ENCODE results near the gene NOP9. TPM values are rescaled to one million over a fixed set of nuclear protein-coding genes. Genes with fewer than 3 reads are reported as not detected.
"Not testable (repeated sequence)": the region's sequence is repeated elsewhere in the genome, so short reads cannot be mapped to it uniquely, and the experiment has no call there.

Gene NOP9
- total RNA-seq, 2 experiments from 2014 or later: 30.7 to 30.9 TPM

GRCh38 chr14:24343795-24344660 lies 44.4 kb downstream of the NOP9 start:
- POLR2A ChIA-PET: no interaction called here

DNA sequence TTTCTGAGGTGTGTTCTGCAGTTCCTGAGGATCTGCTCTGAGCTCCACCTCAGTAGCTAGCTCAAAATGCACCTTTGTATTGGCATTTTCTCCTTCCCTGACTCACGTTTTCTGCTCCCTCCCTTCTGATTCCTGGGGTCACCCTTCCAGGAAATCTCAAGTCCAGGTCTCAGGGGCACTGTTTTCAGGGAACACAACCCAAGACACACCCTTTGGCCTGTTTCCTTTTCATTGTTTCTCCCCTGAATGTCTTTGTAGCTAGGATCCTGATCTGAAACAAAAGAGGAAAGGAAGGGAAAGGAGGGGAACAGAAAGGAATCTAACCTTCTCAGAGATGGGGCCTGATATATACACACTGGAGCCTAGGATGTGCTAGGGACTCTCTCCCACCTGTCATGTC lies 47.5 kb downstream of the NOP9 start:
- H3K27ac Mint-ChIP-seq: no peak overlapping the region
- H3K27me3 Mint-ChIP-seq: peaks cover 36% of the 10 kb centered on the region

More at GRCh38 chr14:24343795-24344660, 44.4 kb downstream of the NOP9 start:
- Mint-ChIP-seq H3K36me3 (no peaks in the 10 kb centered on the region), H3K27ac (no peak overlapping the region), H3K4me3 (no peak overlapping the region), H3K9me3 (no peaks in the 10 kb centered on the region), H3K4me1 (ENCODE audit: low read depth) (peaks cover 4% of the 10 kb centered on the region), H3K27me3 (peaks cover 15% of the 10 kb centered on the region)
- CTCF ChIA-PET: interaction anchor here (1.3 to 5.7 kb wide), 2 partner anchors 11 to 87 kb away, joined by 13 to 41 read pairs; partner anchors contain the start of genes ADCY4 and KHNYN
- intact Hi-C loops (cut with micrococcal nuclease): no loop called here
- no peak for DNase-seq

DNA sequence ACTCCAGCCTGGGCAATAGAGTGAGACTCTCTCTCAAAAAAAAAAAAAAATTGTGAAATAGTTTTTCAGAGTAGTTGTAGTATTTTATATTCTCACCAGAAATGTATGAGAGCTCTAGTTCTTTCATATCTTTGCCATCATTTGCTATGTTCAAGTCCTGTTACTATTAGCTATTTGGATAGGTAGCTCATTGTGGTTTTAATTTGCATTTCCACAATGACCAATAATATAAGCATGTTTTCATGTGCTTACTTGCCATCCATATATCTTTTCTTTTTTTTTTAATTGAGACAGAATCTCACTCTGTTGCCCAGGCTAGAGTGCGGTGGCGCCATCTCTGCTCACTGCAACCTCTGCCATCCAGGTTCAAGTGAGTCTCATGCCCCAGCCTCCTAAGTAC lies 48.5 kb downstream of the NOP9 start:
- H3K27ac Mint-ChIP-seq: no peak overlapping the region
- intact Hi-C loops (cut with micrococcal nuclease): no loop called here
- no peaks in the 10 kb centered on the region for H3K9me3 Mint-ChIP-seq
- ChIA-PET CTCF (interaction anchor here (0.6 to 5.7 kb wide), 5 partner anchors 8 to 83 kb away, joined by 3 to 41 read pairs (median 3); partner anchors contain the start of gene ADCY4), POLR2A (no interaction called here)
- H3K4me3 Mint-ChIP-seq: no peak overlapping the region
- peaks cover 42% of the 10 kb centered on the region for H3K27me3 Mint-ChIP-seq
- H3K36me3 Mint-ChIP-seq: no peaks in the 10 kb centered on the region
- no peaks in the 10 kb centered on the region for H3K4me1 Mint-ChIP-seq (ENCODE audit: low read depth)
- DNase-seq: no peak

More for the DNA sequence above, 47.5 kb downstream of the NOP9 start:
- Mint-ChIP-seq H3K36me3 (no peaks in the 10 kb centered on the region), H3K4me1 (ENCODE audit: low read depth) (no peaks in the 10 kb centered on the region), H3K9me3 (no peaks in the 10 kb centered on the region), H3K4me3 (no peak overlapping the region)
- DNase-seq: no peak
- ChIA-PET POLR2A (no interaction called here), CTCF (interaction anchor here (0.8 to 5.7 kb wide), 5 partner anchors 14 to 86 kb away, joined by 3 to 41 read pairs (median 4); partner anchors contain the start of gene ADCY4)
- intact Hi-C loops (cut with micrococcal nuclease): no loop called here

DNA sequence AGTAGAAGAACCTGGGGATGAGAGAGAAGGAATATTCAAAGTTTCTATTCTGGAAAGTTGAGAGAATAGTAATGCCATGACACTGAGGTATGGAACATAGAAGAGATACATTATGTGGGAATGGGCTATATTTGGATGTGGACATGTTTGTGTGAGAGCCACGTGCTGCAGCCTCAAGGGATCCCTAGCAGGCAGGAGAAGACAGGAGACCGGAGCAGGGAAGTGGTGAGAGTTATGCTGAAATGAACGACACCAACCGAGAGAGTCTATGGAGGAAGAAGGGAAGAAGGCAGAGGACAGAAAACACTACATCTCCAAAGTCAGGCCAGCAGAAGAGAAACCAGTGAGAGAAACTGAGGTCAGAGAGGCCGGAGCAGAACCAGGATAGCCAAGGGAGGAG lies 50.1 kb downstream of the NOP9 start:
- no peak overlapping the region for H3K4me3 Mint-ChIP-seq
- peaks cover 6% of the 10 kb centered on the region for H3K4me1 Mint-ChIP-seq (ENCODE audit: low read depth)
- no peak for DNase-seq
- intact Hi-C loops (cut with micrococcal nuclease): no loop called here
- ChIA-PET POLR2A (no interaction called here), CTCF (interaction anchor here (1.0 to 3.0 kb wide), 2 partner anchors 16 to 82 kb away, joined by 3 to 13 read pairs; partner anchors contain the start of gene ADCY4)
- H3K9me3 Mint-ChIP-seq: no peaks in the 10 kb centered on the region
- H3K27me3 Mint-ChIP-seq: peaks cover 39% of the 10 kb centered on the region
- no peak overlapping the region for H3K27ac Mint-ChIP-seq
- no peaks in the 10 kb centered on the region for H3K36me3 Mint-ChIP-seq

GRCh38 chr14:24351517-24351916 lies 51.9 kb downstream of the NOP9 start:
- ChIA-PET POLR2A (interaction anchor here (1.4 kb wide), 1 partner anchor 17 kb away, joined by 3 read pairs; the partner anchor contains the start of gene ADCY4), CTCF (interaction anchor here (0.9 to 3.0 kb wide), 2 partner anchors 18 to 61 kb away, joined by 3 to 13 read pairs; partner anchors contain the start of gene ADCY4)
- peaks cover 6% of the 10 kb centered on the region for H3K4me1 Mint-ChIP-seq (ENCODE audit: low read depth)
- no peak overlapping the region for H3K27ac Mint-ChIP-seq
- no peak overlapping the region for H3K4me3 Mint-ChIP-seq
- H3K36me3 Mint-ChIP-seq: no peaks in the 10 kb centered on the region
- intact Hi-C loops (cut with micrococcal nuclease): no loop called here
- no peak for DNase-seq
- H3K27me3 Mint-ChIP-seq: peaks cover 33% of the 10 kb centered on the region
- no peaks in the 10 kb centered on the region for H3K9me3 Mint-ChIP-seq

GRCh38 chr14:24353559-24354481 lies 54.2 kb downstream of the NOP9 start:
- Mint-ChIP-seq H3K27ac (no peak overlapping the region), H3K4me3 (no peak overlapping the region), H3K27me3 (peaks cover 30% of the 10 kb centered on the region), H3K9me3 (no peaks in the 10 kb centered on the region), H3K36me3 (no peaks in the 10 kb centered on the region), H3K4me1 (ENCODE audit: low read depth) (peaks cover 6% of the 10 kb centered on the region)
- intact Hi-C loops (cut with micrococcal nuclease): no loop called here
- no peak for DNase-seq
- CTCF ChIA-PET: no interaction called here
- POLR2A ChIA-PET: no interaction called here

GRCh38 chr14:24354482-24354825 lies 54.8 kb downstream of the NOP9 start:
- H3K27ac Mint-ChIP-seq; DNase-seq; H3K4me1 Mint-ChIP-seq (ENCODE audit: low read depth); H3K36me3 Mint-ChIP-seq; intact Hi-C loops (cut with micrococcal nuclease); CTCF ChIA-PET; H3K4me3 Mint-ChIP-seq; POLR2A ChIA-PET; H3K9me3 Mint-ChIP-seq: not testable (repeated sequence)
- peaks cover 28% of the 10 kb centered on the region for H3K27me3 Mint-ChIP-seq

DNA sequence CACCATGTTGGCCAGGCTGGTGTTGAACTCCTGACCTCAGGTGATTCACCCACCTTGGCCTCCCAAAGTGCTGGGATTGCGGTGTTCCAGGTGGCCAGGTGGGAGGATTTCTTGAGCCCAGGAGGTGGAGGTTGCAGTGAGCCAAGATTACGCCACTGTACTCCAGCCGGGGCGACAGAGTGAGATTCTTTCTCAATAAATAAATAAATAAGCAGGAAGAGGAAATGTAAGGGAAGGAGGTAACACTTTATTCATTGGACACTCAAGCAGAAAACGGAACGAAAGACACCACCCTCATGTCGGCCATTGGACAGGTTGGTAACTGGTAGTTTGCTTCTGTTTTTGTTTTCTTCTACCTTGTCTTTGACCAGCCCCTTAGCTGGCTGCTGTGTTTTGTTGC lies 55.4 kb downstream of the NOP9 start:
- H3K4me3 Mint-ChIP-seq: no peak overlapping the region
- intact Hi-C loops (cut with micrococcal nuclease): no loop called here
- H3K27me3 Mint-ChIP-seq: peaks cover 27% of the 10 kb centered on the region
- H3K9me3 Mint-ChIP-seq: no peaks in the 10 kb centered on the region
- H3K4me1 Mint-ChIP-seq (ENCODE audit: low read depth): peaks cover 6% of the 10 kb centered on the region
- CTCF ChIA-PET: interaction anchor here (1.7 kb wide), 1 partner anchor 77 kb away, joined by 4 read pairs; no protein-coding TSS in a partner anchor
- no peak overlapping the region for H3K27ac Mint-ChIP-seq
- POLR2A ChIA-PET: no interaction called here
- H3K36me3 Mint-ChIP-seq: peaks cover 1% of the 10 kb centered on the region
- no peak for DNase-seq

DNA sequence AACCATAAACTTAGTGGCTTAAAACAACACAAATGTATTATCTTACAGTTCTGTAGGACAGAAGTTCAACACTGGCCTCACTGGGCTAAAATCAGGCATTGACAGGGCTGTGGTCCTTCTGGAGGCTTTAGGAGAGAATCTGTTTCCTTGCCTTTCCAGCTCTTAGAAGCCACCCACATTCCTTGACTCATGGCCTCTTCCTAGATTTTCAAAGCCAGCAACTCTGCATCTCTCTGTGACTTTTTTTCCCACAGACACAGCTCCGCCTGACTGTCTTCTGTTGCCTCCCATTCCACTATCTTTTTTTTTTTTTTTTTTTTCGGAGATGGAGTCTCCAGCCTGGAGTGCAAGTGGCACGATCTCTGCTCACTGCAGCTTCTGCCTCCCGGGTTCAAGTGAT lies 56.6 kb downstream of the NOP9 start:
- ChIA-PET CTCF (interaction anchor here (0.7 to 1.7 kb wide), 2 partner anchors 8 to 76 kb away, joined by 3 to 4 read pairs; no protein-coding TSS in a partner anchor), POLR2A (no interaction called here)
- H3K4me3 Mint-ChIP-seq: no peak overlapping the region
- H3K9me3 Mint-ChIP-seq: no peaks in the 10 kb centered on the region
- peaks cover 21% of the 10 kb centered on the region for H3K27me3 Mint-ChIP-seq
- H3K36me3 Mint-ChIP-seq: peaks cover 4% of the 10 kb centered on the region
- H3K27ac Mint-ChIP-seq: no peak overlapping the region
- H3K4me1 Mint-ChIP-seq (ENCODE audit: low read depth): peaks cover 6% of the 10 kb centered on the region
- intact Hi-C loops (cut with micrococcal nuclease): no loop called here
- DNase-seq: no peak

Other genes with a start within 250 kb of the NOP9 start
- gene CARMIL3, start 247.8 kb upstream of the NOP9 start, total RNA-seq: under 1 TPM; 0.75 to 1.00 TPM
- not detected for gene CPNE6, start 228.3 kb upstream of the NOP9 start, total RNA-seq
- 100 to 1,000 TPM; 118 to 125 TPM for gene PCK2, start 205.5 kb upstream of the NOP9 start, total RNA-seq
- 10 to 100 TPM; 85.6 to 91.8 TPM for gene DCAF11, start 185.1 kb upstream of the NOP9 start, total RNA-seq
- gene NRL, start 184.9 kb upstream of the NOP9 start, total RNA-seq: 1 to 10 TPM; 1.2 to 1.9 TPM
- under 1 TPM in 1 of 2 experiments, not detected in 1; 0.86 TPM for gene FITM1, start 169.2 kb upstream of the NOP9 start, total RNA-seq
- 100 to 1,000 TPM; 403 to 427 TPM for gene PSME1, start 163.7 kb upstream of the NOP9 start, total RNA-seq
- 10 to 100 TPM; 40.0 to 40.9 TPM for gene EMC9, start 158.3 kb upstream of the NOP9 start, total RNA-seq
- gene PSME2, start 153.2 kb upstream of the NOP9 start, total RNA-seq: 100 to 1,000 TPM; 404 to 411 TPM
- 10 to 100 TPM; 75.5 to 80.4 TPM for gene RNF31, start 152.4 kb upstream of the NOP9 start, total RNA-seq
- gene IRF9, start 138.6 kb upstream of the NOP9 start, total RNA-seq: 100 to 1,000 TPM; 158 to 172 TPM
- gene REC8, start 127.8 kb upstream of the NOP9 start, total RNA-seq: 10 to 100 TPM; 24.9 to 27.9 TPM
- 10 to 100 TPM; 69.5 to 72.6 TPM for gene IPO4, start 111.0 kb upstream of the NOP9 start, total RNA-seq
- 10 to 100 TPM; 23.7 to 26.7 TPM for gene TM9SF1, start 104.4 kb upstream of the NOP9 start, total RNA-seq
- under 1 TPM in 1 of 2 experiments, not detected in 1; 0.50 TPM for gene TSSK4, start 94.2 kb upstream of the NOP9 start, total RNA-seq
- gene CHMP4A, start 86.4 kb upstream of the NOP9 start, total RNA-seq: 10 to 100 TPM; 79.0 to 84.6 TPM
- gene MDP1, start 83.8 kb upstream of the NOP9 start, total RNA-seq: 10 to 100 TPM; 14.2 to 15.8 TPM
- 100 to 1,000 TPM; 202 to 213 TPM for gene NEDD8, start 67.5 kb upstream of the NOP9 start, total RNA-seq
- 10 to 100 TPM; 56.9 to 64.6 TPM for gene GMPR2, start 66.9 kb upstream of the NOP9 start, total RNA-seq
- 100 to 1,000 TPM in 1 of 2 experiments, 10 to 100 TPM in 1; 94.9 to 101 TPM for gene TINF2, start 57.2 kb upstream of the NOP9 start, total RNA-seq
- 1 to 10 TPM; 3.7 to 4.5 TPM for gene TGM1, start 36.7 kb upstream of the NOP9 start, total RNA-seq
- 10 to 100 TPM; 39.5 to 40.6 TPM for gene RABGGTA, start 28.3 kb upstream of the NOP9 start, total RNA-seq
- 10 to 100 TPM; 14.7 to 14.9 TPM for gene DHRS1, start 70 bp upstream of the NOP9 start, total RNA-seq
- 10 to 100 TPM; 22.6 to 25.8 TPM for gene CIDEB, start 8.1 kb downstream of the NOP9 start, total RNA-seq
- gene LTB4R2, start 10.3 kb downstream of the NOP9 start, total RNA-seq: 1 to 10 TPM; 9.4 to 9.6 TPM
- 10 to 100 TPM; 15.4 to 16.7 TPM for gene LTB4R, start 11.7 kb downstream of the NOP9 start, total RNA-seq
- 1 to 10 TPM; 1.6 to 2.4 TPM for gene ADCY4, start 35.2 kb downstream of the NOP9 start, total RNA-seq
- gene RIPK3, start 40.1 kb downstream of the NOP9 start, total RNA-seq: 10 to 100 TPM; 11.0 to 11.8 TPM
- gene NFATC4, start 68.3 kb downstream of the NOP9 start, total RNA-seq: not detected
- under 1 TPM; 0.02 to 0.22 TPM for gene NYNRIN, start 99.2 kb downstream of the NOP9 start, total RNA-seq
- gene CBLN3, start 129.8 kb downstream of the NOP9 start, total RNA-seq: 1 to 10 TPM; 8.6 to 9.3 TPM
- 10 to 100 TPM; 62.5 to 62.9 TPM for gene KHNYN, start 130.1 kb downstream of the NOP9 start, total RNA-seq
- 10 to 100 TPM; 36.2 to 43.8 TPM for gene SDR39U1, start 142.9 kb downstream of the NOP9 start, total RNA-seq
- gene CMA1, start 208.4 kb downstream of the NOP9 start, total RNA-seq: not detected

All from activated CD4-positive, alpha-beta memory T cell treated with anti-CD3 and anti-CD28 coated beads for 36 hours (primary cell).